ENCODE results near the gene MS4A1.

MS4A1 gene

DNA sequence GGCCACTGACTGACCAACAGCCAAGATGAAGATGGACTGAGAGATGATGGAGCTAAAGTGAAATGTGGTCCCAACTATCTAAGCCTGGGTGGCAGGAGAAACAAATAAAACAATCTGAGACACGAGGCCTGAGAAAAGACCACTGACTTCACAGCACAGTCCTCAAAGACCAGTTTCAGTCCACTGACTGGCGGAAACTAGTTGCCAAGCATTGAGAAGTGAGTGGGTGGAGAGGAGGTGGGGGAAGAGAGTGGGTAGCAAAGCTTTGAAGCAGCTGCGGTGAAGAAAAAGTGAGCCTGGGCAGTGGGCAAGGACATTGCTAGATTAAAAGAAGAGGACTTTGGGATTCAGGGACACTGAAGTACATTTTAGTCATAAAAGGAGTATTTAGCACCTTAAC, 1.9 kb downstream of the MS4A1 start:
- Histone ChIP-seq H3K27ac (ENCODE audit: low read length) (no peak overlapping the region), H3K36me3 (ENCODE audit: control insufficient read depth, insufficient read depth, low read length) (no peaks in the 10 kb centered on the region), H3K9me3 (ENCODE audit: control insufficient read depth, insufficient read depth, low read length) (no peaks in the 10 kb centered on the region), H3K4me3 (ENCODE audit: low read length) (no peak overlapping the region), H3K27me3 (ENCODE audit: control insufficient read depth, insufficient read depth, low read length) (no peaks in the 10 kb centered on the region), H3K4me1 (ENCODE audit: control insufficient read depth, insufficient read depth, low read length) (no peaks in the 10 kb centered on the region)
- no CpG with 5 or more reads among the region's 3 CpGs for WGBS (ENCODE audit: insufficient coverage, insufficient read length)
- no peak for DNase-seq (ENCODE audit: low read depth, low spot score)

DNA sequence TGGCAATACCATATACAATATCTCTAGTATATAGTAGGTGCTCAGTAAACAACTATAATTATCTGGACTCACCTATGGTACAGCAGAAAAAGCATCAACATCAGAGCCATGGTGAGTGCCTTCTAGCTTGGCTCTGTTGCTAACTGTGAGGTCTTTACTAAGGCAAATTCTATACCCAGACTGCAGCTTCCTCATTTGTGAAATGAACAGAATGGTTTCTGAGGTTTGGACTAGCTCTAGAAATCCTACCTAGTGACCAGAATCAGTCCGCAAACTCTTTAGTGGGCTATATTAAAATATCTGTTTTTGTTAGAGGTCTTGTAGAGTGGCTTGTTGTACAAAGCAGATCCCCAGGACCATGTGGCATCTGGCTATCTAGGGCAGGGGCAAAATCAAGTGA, 3.7 kb downstream of the MS4A1 start:
- WGBS (ENCODE audit: insufficient coverage, insufficient read length): no CpG with 5 or more reads among the region's 1 CpG
- DNase-seq (ENCODE audit: low read depth, low spot score): no peak
- H3K9me3 ChIP-seq (ENCODE audit: control insufficient read depth, insufficient read depth, low read length): no peaks in the 10 kb centered on the region
- no peak overlapping the region for H3K4me3 ChIP-seq (ENCODE audit: low read length)
- no peaks in the 10 kb centered on the region for H3K27me3 ChIP-seq (ENCODE audit: control insufficient read depth, insufficient read depth, low read length)
- H3K4me1 ChIP-seq (ENCODE audit: control insufficient read depth, insufficient read depth, low read length): no peaks in the 10 kb centered on the region
- H3K27ac ChIP-seq (ENCODE audit: low read length): no peak overlapping the region
- no peaks in the 10 kb centered on the region for H3K36me3 ChIP-seq (ENCODE audit: control insufficient read depth, insufficient read depth, low read length)

GRCh38 chr11:60468829-60469228, 13.2 kb downstream of the MS4A1 start:
- H3K4me1 ChIP-seq (ENCODE audit: control insufficient read depth, insufficient read depth, low read length): no peaks in the 10 kb centered on the region
- no peaks in the 10 kb centered on the region for H3K36me3 ChIP-seq (ENCODE audit: control insufficient read depth, insufficient read depth, low read length)
- no peak overlapping the region for H3K27ac ChIP-seq (ENCODE audit: low read length)
- no CpG with 5 or more reads among the region's 2 CpGs for WGBS (ENCODE audit: insufficient coverage, insufficient read length)
- H3K4me3 ChIP-seq (ENCODE audit: low read length): no peak overlapping the region
- no peak for DNase-seq (ENCODE audit: low read depth, low spot score)
- H3K9me3 ChIP-seq (ENCODE audit: control insufficient read depth, insufficient read depth, low read length): no peaks in the 10 kb centered on the region
- H3K27me3 ChIP-seq (ENCODE audit: control insufficient read depth, insufficient read depth, low read length): no peaks in the 10 kb centered on the region

- Histone ChIP-seq H3K27ac (ENCODE audit: low read length) (no peak overlapping the region), H3K4me3 (ENCODE audit: low read length) (no peak overlapping the region), H3K27me3 (ENCODE audit: control insufficient read depth, insufficient read depth, low read length) (no peaks in the 10 kb centered on the region), H3K9me3 (ENCODE audit: control insufficient read depth, insufficient read depth, low read length) (no peaks in the 10 kb centered on the region), H3K36me3 (ENCODE audit: control insufficient read depth, insufficient read depth, low read length) (no peaks in the 10 kb centered on the region), H3K4me1 (ENCODE audit: control insufficient read depth, insufficient read depth, low read length) (no peaks in the 10 kb centered on the region)
- WGBS (ENCODE audit: insufficient coverage, insufficient read length): no CpG with 5 or more reads among the region's 2 CpGs
- no peak for DNase-seq (ENCODE audit: low read depth, low spot score)
Measured at GRCh38 chr11:60469723-60470122, 14.1 kb downstream of the MS4A1 start.

- no CpG with 5 or more reads among the region's 6 CpGs for WGBS (ENCODE audit: insufficient coverage, insufficient read length)
- Histone ChIP-seq H3K27ac (ENCODE audit: low read length) (no peak overlapping the region), H3K27me3 (ENCODE audit: control insufficient read depth, insufficient read depth, low read length) (no peaks in the 10 kb centered on the region), H3K9me3 (ENCODE audit: control insufficient read depth, insufficient read depth, low read length) (no peaks in the 10 kb centered on the region), H3K4me3 (ENCODE audit: low read length) (no peak overlapping the region), H3K4me1 (ENCODE audit: control insufficient read depth, insufficient read depth, low read length) (no peaks in the 10 kb centered on the region), H3K36me3 (ENCODE audit: control insufficient read depth, insufficient read depth, low read length) (no peaks in the 10 kb centered on the region)
- DNase-seq (ENCODE audit: low read depth, low spot score): no peak
Measured at GRCh38 chr11:60477035-60477445, 21.4 kb downstream of the MS4A1 start.

GRCh38 chr11:60482361-60482760, 26.7 kb downstream of the MS4A1 start:
- no peak overlapping the region for H3K4me3 ChIP-seq (ENCODE audit: low read length)

DNA sequence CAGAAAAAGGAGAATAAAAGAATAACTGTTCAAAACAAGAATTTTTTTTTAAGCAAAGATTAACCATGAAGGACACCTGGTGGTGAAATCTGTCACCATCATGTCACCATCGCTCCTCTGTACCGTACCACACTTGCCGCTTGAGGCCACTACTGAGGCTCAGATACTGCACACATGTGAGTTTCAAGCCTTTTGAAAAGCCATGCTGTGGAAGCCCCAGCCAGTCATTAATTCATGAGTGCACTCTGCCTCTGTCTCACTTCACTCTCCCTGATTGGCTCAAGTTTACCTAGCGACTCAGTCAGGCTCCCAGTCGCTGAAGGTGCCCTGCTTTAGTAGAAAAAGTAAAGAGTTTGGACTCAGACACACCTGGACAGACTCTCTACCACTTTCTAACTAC, 30.3 kb downstream of the MS4A1 start:
- Histone ChIP-seq H3K9me3 (ENCODE audit: control insufficient read depth, insufficient read depth, low read length) (no peaks in the 10 kb centered on the region), H3K27ac (ENCODE audit: low read length) (no peak overlapping the region), H3K4me1 (ENCODE audit: control insufficient read depth, insufficient read depth, low read length) (no peaks in the 10 kb centered on the region), H3K36me3 (ENCODE audit: control insufficient read depth, insufficient read depth, low read length) (no peaks in the 10 kb centered on the region), H3K4me3 (ENCODE audit: low read length) (no peak overlapping the region), H3K27me3 (ENCODE audit: control insufficient read depth, insufficient read depth, low read length) (no peaks in the 10 kb centered on the region)
- WGBS (ENCODE audit: insufficient coverage, insufficient read length): no CpG with 5 or more reads among the region's 5 CpGs
- DNase-seq (ENCODE audit: low read depth, low spot score): no peak

More at GRCh38 chr11:60482361-60482760, 26.7 kb downstream of the MS4A1 start:
- no peak overlapping the region for H3K27ac ChIP-seq (ENCODE audit: low read length)
- no peak for DNase-seq (ENCODE audit: low read depth, low spot score)
- WGBS (ENCODE audit: insufficient coverage, insufficient read length): no CpG with 5 or more reads among the region's 2 CpGs
- H3K4me1 ChIP-seq (ENCODE audit: control insufficient read depth, insufficient read depth, low read length): no peaks in the 10 kb centered on the region
- no peaks in the 10 kb centered on the region for H3K9me3 ChIP-seq (ENCODE audit: control insufficient read depth, insufficient read depth, low read length)
- H3K27me3 ChIP-seq (ENCODE audit: control insufficient read depth, insufficient read depth, low read length): no peaks in the 10 kb centered on the region
- no peaks in the 10 kb centered on the region for H3K36me3 ChIP-seq (ENCODE audit: control insufficient read depth, insufficient read depth, low read length)

- Histone ChIP-seq H3K4me3 (ENCODE audit: low read length) (no peak within 1 kb of the TSS), H3K4me1 (ENCODE audit: control insufficient read depth, insufficient read depth, low read length) (no peaks in the 10 kb centered on the region), H3K27me3 (ENCODE audit: control insufficient read depth, insufficient read depth, low read length) (no peaks in the 10 kb centered on the region), H3K36me3 (ENCODE audit: control insufficient read depth, insufficient read depth, low read length) (no peaks in the 10 kb centered on the region), H3K9me3 (ENCODE audit: control insufficient read depth, insufficient read depth, low read length) (no peaks in the 10 kb centered on the region), H3K27ac (ENCODE audit: low read length) (no peak within 1 kb of the TSS)
- DNase-seq (ENCODE audit: low read depth, low spot score): no peak
- no CpG with 5 or more reads among the region's 4 CpGs for WGBS (ENCODE audit: insufficient coverage, insufficient read length)
Measured at GRCh38 chr11:60492488-60493009, 36.9 kb downstream of the MS4A1 start, which contains the start of gene MS4A12. TSS of gene MS4A12 (plus strand) at chr11:60492778. CDS start at chr11:60497319, 4,541 bp downstream.

- Histone ChIP-seq H3K27me3 (ENCODE audit: control insufficient read depth, insufficient read depth, low read length) (no peaks in the 10 kb centered on the region), H3K9me3 (ENCODE audit: control insufficient read depth, insufficient read depth, low read length) (no peaks in the 10 kb centered on the region), H3K36me3 (ENCODE audit: control insufficient read depth, insufficient read depth, low read length) (no peaks in the 10 kb centered on the region), H3K27ac (ENCODE audit: low read length) (no peak overlapping the region), H3K4me1 (ENCODE audit: control insufficient read depth, insufficient read depth, low read length) (peaks cover 3% of the 10 kb centered on the region; the same call in 1 of the 2 replicates), H3K4me3 (ENCODE audit: low read length) (no peak overlapping the region)
- DNase-seq (ENCODE audit: low read depth, low spot score): no peak
- no CpG with 5 or more reads among the region's 2 CpGs for WGBS (ENCODE audit: insufficient coverage, insufficient read length)
Measured at GRCh38 chr11:60493454-60493853, 37.8 kb downstream of the MS4A1 start.

DNA sequence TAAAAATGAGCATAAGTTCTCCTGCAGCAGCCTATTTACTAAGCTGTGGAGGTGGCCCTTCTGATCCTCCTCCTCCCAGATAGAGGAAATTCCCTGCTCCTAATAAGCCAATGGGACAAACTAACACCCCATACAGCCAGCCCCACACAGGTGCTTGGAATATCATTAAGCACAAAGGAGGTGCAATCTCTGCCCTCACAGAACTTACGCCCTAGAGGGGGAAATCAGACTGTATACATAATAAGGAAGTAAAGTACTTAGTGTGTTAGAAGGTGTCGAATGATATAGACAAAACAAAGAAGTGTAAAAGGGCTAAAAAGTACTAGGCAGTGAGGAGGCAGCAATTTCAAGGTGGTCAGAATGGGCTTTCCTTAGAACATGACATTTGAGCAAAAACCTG, 42.8 kb downstream of the MS4A1 start:
- H3K9me3 ChIP-seq (ENCODE audit: control insufficient read depth, insufficient read depth, low read length): no peaks in the 10 kb centered on the region
- peaks cover 7% of the 10 kb centered on the region; the same call in 1 of the 2 replicates for H3K4me1 ChIP-seq (ENCODE audit: control insufficient read depth, insufficient read depth, low read length)
- no CpG with 5 or more reads among the region's 2 CpGs for WGBS (ENCODE audit: insufficient coverage, insufficient read length)
- DNase-seq (ENCODE audit: low read depth, low spot score): no peak
- H3K36me3 ChIP-seq (ENCODE audit: control insufficient read depth, insufficient read depth, low read length): no peaks in the 10 kb centered on the region
- H3K27ac ChIP-seq (ENCODE audit: low read length): no peak overlapping the region
- no peak overlapping the region for H3K4me3 ChIP-seq (ENCODE audit: low read length)
- H3K27me3 ChIP-seq (ENCODE audit: control insufficient read depth, insufficient read depth, low read length): no peaks in the 10 kb centered on the region

- DNase-seq (ENCODE audit: low read depth, low spot score): no peak
- no peaks in the 10 kb centered on the region for H3K27me3 ChIP-seq (ENCODE audit: control insufficient read depth, insufficient read depth, low read length)
- H3K4me3 ChIP-seq (ENCODE audit: low read length): no peak overlapping the region
- no peaks in the 10 kb centered on the region for H3K9me3 ChIP-seq (ENCODE audit: control insufficient read depth, insufficient read depth, low read length)
- H3K36me3 ChIP-seq (ENCODE audit: control insufficient read depth, insufficient read depth, low read length): no peaks in the 10 kb centered on the region
- peaks cover 7% of the 10 kb centered on the region; the same call in 1 of the 2 replicates for H3K4me1 ChIP-seq (ENCODE audit: control insufficient read depth, insufficient read depth, low read length)
- no peak overlapping the region for H3K27ac ChIP-seq (ENCODE audit: low read length)
- WGBS (ENCODE audit: insufficient coverage, insufficient read length): no CpG with 5 or more reads among the region's 4 CpGs
Measured at GRCh38 chr11:60498853-60499252, 43.2 kb downstream of the MS4A1 start.
